HFF-Myc (cell line): ENCODE results near the gene HSPB2.

ENCODE experiments used
- DNase-seq: peaks from one replicate; pipeline ENCODE4 v3.0.0-alpha.2; 2011; ENCODE audit warnings: low read depth; ENCODE audit errors: extremely low read depth
- H3K4me3 ChIP-seq: replicated peaks from 2 replicates; pipeline ENCODE4 v1.5.1; 2011; ENCODE audit warnings: low read depth, mild to moderate bottlenecking, control low read depth, low read length
- TF ChIP-seq, protein P1 (sequence below): IDR thresholded peaks from 2 replicates; pipeline ENCODE4 v1.5.1; 2012; ENCODE audit warnings: mild to moderate bottlenecking, low read depth, low read length, control low read depth; ENCODE audit errors: missing control alignments

Gene HSPB2

DNA sequence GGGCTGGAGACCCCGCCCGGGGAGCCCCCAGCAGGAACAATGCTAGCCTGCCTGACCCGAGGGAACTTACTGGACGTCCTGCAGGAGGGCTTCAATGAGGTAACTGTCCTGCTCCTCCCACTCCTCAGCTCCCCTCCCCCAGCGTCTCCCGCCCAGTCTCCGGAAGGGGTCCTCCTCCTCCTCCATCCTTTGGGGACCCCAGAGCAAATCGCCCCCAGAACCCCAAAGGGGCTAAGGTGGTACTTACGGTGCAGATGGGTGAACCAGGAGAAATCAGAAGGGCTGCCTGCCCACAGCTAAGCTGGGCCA, 24.9 kb downstream of the HSPB2 start:
- TF ChIP-seq, protein P1, sequence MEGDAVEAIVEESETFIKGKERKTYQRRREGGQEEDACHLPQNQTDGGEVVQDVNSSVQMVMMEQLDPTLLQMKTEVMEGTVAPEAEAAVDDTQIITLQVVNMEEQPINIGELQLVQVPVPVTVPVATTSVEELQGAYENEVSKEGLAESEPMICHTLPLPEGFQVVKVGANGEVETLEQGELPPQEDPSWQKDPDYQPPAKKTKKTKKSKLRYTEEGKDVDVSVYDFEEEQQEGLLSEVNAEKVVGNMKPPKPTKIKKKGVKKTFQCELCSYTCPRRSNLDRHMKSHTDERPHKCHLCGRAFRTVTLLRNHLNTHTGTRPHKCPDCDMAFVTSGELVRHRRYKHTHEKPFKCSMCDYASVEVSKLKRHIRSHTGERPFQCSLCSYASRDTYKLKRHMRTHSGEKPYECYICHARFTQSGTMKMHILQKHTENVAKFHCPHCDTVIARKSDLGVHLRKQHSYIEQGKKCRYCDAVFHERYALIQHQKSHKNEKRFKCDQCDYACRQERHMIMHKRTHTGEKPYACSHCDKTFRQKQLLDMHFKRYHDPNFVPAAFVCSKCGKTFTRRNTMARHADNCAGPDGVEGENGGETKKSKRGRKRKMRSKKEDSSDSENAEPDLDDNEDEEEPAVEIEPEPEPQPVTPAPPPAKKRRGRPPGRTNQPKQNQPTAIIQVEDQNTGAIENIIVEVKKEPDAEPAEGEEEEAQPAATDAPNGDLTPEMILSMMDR: no peak
- peak overlapping the region; percentile 66 for H3K4me3 ChIP-seq
- no peak for DNase-seq

DNA sequence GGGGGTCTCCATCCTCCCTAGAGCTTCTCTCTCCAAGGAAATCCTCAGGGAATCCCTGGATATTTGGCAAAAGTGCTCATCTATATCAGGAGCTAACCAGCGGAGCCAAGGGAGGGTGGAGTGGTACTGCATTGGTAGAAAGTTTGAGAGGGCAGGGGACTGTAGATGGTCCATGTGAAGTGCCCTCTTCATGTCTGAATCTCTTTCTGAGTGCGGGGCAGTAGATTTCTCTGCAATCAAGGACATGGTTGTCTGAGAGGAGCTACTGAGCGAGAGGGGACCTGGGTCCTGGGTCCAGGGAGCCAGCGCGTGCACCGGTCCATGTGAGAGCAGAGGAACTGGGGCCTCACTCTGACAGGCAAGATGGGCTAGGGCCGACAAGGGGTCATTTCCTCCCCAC, 25.3 kb downstream of the HSPB2 start:
- DNase-seq: no peak
- peak overlapping the region; percentile 66 for H3K4me3 ChIP-seq
- TF ChIP-seq, protein P1: no peak

DNA sequence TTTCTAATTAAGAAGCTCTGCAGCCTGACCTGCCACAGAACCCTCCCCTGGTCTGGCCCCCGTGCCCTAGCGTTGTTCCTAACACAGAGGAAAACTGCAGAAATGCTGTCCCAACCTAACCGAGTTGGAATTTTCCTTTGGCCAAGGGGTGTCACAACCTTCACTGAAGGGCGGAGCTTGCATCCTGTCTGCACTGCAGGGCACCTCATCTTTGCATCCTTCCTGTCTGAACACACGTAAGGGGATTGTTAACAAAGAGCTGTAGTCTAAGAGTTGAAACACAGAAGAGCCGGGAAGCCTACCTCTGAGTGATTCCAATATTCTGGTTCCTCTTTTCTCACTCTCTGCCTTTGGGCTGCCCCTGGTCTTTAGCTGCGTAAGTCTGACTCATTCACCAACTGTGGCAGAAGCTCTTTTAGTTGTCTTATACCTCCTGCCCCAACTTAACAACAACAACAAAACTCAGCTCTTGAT, 26.2 kb downstream of the HSPB2 start:
- H3K4me3 ChIP-seq: peak overlapping the region; percentile 66
- TF ChIP-seq, protein P1: no peak
- no peak for DNase-seq

DNA sequence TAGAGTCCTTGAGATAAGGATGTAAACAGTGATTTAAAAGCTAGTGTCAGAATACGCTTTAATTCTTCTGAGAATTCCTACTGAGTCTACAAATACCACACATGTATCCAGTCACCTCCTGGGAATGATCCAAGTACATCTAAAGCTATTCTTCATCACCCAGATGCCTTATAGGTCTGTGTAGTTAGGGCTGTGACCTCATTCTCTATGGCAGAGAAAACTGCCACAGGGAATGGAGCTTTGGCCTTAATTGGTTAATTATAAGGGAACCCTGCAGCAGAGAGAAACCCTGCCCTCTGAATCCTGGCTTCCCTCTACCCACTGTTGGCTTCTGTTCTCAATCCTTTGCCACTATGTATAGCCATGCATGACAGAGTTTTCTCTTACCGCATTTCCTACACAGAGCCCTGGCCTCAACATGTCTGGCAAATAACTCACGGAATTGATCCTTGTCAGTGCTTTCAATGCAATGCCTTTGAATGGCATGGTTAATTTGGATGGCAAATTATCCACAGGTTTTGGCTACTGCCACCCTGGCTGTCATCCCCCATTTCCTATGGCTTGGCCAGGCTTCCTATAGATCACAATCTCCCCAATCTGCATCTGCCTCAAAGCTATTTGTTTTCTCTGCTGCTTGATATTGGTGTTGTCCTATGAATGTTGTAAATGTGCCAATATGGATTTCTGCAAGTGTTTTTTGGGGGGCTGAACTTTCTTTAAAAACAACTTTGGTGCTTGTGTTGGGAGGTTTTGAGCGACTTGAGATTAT, 27.5 kb downstream of the HSPB2 start:
- H3K4me3 ChIP-seq: peak overlapping the region; percentile 66; the same call in 1 of the 2 replicates
- DNase-seq: no peak
- TF ChIP-seq, protein P1: no peak

GRCh38 chr11:111941963-111942362, 29.4 kb downstream of the HSPB2 start:
- TF ChIP-seq, protein P1: no peak
- no peak overlapping the region for H3K4me3 ChIP-seq
- no peak for DNase-seq

DNA sequence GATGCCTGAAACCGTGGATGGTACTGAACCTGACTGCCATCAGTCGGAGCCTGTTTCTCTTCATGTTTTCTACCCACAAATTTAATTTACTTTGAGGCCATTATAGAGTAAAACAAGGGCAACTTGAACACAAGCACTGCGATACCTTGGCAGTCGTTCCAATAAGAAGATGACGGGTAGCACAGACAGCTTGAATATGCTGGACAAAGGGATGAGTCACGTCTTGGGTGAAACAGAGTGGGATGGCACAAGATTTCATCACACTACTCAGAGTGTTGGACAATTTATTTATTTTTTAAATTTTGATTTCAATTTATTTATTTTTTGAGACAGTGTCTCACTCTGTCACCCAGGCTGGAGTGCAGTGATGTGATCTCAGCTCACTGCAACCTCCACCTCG, 30.3 kb downstream of the HSPB2 start:
- DNase-seq: no peak
- H3K4me3 ChIP-seq: no peak overlapping the region
- TF ChIP-seq, protein P1: no peak

- H3K4me3 ChIP-seq: no peak overlapping the region
- TF ChIP-seq, protein P1: no peak
- no peak for DNase-seq
Measured at GRCh38 chr11:111944139-111944538, 31.6 kb downstream of the HSPB2 start.
